GM13976 (cell line): ENCODE results near the gene FADS2.

ENCODE experiments used
- DNase-seq: peaks from one replicate; pipeline ENCODE4 v3.0.0; 2012; ENCODE audit warnings: low spot score
- CTCF ChIP-seq: IDR thresholded peaks from 2 replicates; pipeline ENCODE4 v1.5.1; 2012; ENCODE audit warnings: borderline replicate concordance, mild to moderate bottlenecking; ENCODE audit not compliant: insufficient read depth; ENCODE audit errors: extremely low read depth, missing control alignments, control extremely low read depth
- in situ Hi-C: fragments of 300-500 bp; cut with MboI; formaldehyde crosslinking; loops from one replicate; pipeline ENCODE4 v1.12.0; 2022; ENCODE audit warnings: low sequenced_read_pairs, mixed read lengths, inconsistent platforms; ENCODE audit not compliant: unreplicated experiment

The FADS2 gene

DNA sequence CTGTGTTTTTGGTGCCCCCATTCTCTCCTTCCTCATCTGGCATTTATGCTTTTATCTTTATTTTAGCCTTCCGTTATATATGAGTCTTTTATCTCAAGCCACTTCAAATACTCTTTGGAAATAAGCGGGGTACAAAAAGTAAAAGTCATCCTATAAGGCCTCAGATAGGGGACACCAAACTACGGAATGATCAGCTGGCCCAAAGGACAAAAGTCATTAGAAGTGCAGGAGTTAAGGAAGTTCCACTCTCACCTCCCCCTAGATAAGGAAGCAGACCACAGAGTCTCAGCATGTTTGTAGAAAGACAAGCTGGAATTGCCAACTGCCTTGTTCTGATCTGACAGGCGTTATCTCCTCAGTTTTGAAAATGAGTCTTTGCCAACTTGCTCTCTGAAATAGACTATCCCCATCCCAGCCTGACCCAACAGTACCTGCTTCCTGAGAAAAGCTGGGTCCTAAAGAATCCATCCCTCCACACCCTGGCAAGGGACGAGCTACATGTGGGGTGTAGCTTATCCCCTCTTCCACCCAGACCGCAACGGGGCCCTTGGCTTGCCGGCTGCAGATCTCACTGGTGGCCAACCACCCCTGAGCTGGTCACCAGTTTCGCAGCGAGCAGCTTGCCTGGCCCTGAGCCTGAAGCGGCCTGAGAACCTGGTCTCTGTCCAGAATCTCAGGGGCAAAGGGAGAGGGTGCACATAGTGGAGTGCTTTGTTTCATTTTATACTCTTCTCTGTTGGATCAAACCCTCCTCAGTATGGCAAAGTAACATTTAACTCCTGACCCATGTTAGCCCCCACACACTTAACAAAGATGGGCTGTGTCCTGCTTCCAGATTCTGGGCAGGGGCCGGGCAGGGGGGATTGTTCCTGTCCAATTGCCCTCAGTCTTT lies 13.8 kb downstream of the FADS2 start:
- in situ Hi-C loops = no loop called here
- no peak for TF ChIP-seq CTCF
- DNase-seq = no peak

GRCh38 chr11:61842528-61842820 lies 14.4 kb downstream of the FADS2 start:
- in situ Hi-C loops = no loop called here
- TF ChIP-seq CTCF = no peak
- no peak for DNase-seq

GRCh38 chr11:61844909-61845565 lies 16.9 kb downstream of the FADS2 start:
- no peak for TF ChIP-seq CTCF
- in situ Hi-C loops = no loop called here
- no peak for DNase-seq

- DNase-seq = no peak
- in situ Hi-C loops = no loop called here
- TF ChIP-seq CTCF = no peak
Observed at GRCh38 chr11:61846362-61847020, 18.4 kb downstream of the FADS2 start.

- no peak for TF ChIP-seq CTCF
- DNase-seq = no peak
Observed at GRCh38 chr11:61847914-61848581, 19.9 kb downstream of the FADS2 start.

GRCh38 chr11:61848631-61849030 lies 20.5 kb downstream of the FADS2 start:
- no peak for TF ChIP-seq CTCF
- in situ Hi-C loops = no loop called here
- no peak for DNase-seq

More at GRCh38 chr11:61847914-61848581, 19.9 kb downstream of the FADS2 start:
- in situ Hi-C loops = no loop called here
